ENCODE measurements around the gene ATG4C. TPM values are rescaled to one million over a fixed set of nuclear protein-coding genes. Genes with fewer than 3 reads are reported as not detected.

ATG4C gene
- polyA plus RNA-seq, 1 donor (not counting 4 experiments of a cell fraction or from before 2014, with no cell fraction given), result 9.1 TPM

- no peak overlapping the region for H2AFZ ChIP-seq (ENCODE audit: control insufficient read depth, low read length)
- no peaks in the 10 kb centered on the region for H3K79me2 ChIP-seq (ENCODE audit: control insufficient read depth, insufficient read depth, low read length)
- no peaks in the 10 kb centered on the region for H3K9me1 ChIP-seq (ENCODE audit: control insufficient read depth, extremely low read depth, insufficient read depth, low read length)
- H3K4me1 ChIP-seq (ENCODE audit: control insufficient read depth, extremely low read depth, insufficient read depth, low read length), result peaks cover 5% of the 10 kb centered on the region
- DNase-seq (ENCODE audit: low read depth, low spot score) (no peak), FAIRE-seq (no peak)
- H3K27ac ChIP-seq (ENCODE audit: control insufficient read depth, insufficient read depth, low read length), result no peak overlapping the region
- H3K9ac ChIP-seq (ENCODE audit: control insufficient read depth, extremely low read depth, insufficient read depth, low read length), result no peak overlapping the region
- H3K27me3 ChIP-seq (ENCODE audit: control insufficient read depth, extremely low read depth, insufficient read depth, low read length), result no peaks in the 10 kb centered on the region
- no peak overlapping the region for H3K4me3 ChIP-seq (ENCODE audit: control insufficient read depth in 2 of 3, extremely low read depth in 1 of 3, insufficient read depth in 2 of 3, low read depth in 1 of 3, low read length in 3 of 3)
- dilution Hi-C loops (cut with MboI; ENCODE audit: extremely low pct_ligation_motif_present, low sequenced_read_pairs), result no loop called here
- TF ChIP-seq, protein P1, sequence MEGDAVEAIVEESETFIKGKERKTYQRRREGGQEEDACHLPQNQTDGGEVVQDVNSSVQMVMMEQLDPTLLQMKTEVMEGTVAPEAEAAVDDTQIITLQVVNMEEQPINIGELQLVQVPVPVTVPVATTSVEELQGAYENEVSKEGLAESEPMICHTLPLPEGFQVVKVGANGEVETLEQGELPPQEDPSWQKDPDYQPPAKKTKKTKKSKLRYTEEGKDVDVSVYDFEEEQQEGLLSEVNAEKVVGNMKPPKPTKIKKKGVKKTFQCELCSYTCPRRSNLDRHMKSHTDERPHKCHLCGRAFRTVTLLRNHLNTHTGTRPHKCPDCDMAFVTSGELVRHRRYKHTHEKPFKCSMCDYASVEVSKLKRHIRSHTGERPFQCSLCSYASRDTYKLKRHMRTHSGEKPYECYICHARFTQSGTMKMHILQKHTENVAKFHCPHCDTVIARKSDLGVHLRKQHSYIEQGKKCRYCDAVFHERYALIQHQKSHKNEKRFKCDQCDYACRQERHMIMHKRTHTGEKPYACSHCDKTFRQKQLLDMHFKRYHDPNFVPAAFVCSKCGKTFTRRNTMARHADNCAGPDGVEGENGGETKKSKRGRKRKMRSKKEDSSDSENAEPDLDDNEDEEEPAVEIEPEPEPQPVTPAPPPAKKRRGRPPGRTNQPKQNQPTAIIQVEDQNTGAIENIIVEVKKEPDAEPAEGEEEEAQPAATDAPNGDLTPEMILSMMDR (optimal IDR thresholded peaks at IDR 0.05 in 1 of 3, IDR thresholded peaks at IDR 0.05 in 1 of 3, conservative IDR thresholded peaks at IDR 0.05 in 1 of 3; ENCODE audit: extremely low read depth in 1 of 3, insufficient read depth in 2 of 3, low read length in 3 of 3), result no peak
- TF ChIP-seq EZH2 (IDR thresholded peaks at IDR 0.05; ENCODE audit: low read length), result no peak
- no peak overlapping the region for H3K4me2 ChIP-seq (ENCODE audit: control insufficient read depth, extremely low read depth, insufficient read depth, low read depth, low read length)
- H3K9me3 ChIP-seq (ENCODE audit: control insufficient read depth, low read depth, low read length), result no peaks in the 10 kb centered on the region
- no peaks in the 10 kb centered on the region for H4K20me1 ChIP-seq (ENCODE audit: control insufficient read depth, extremely low read depth, insufficient read depth, low read length)
- no peaks in the 10 kb centered on the region for H3K36me3 ChIP-seq (ENCODE audit: control insufficient read depth in 2 of 2, extremely low read depth in 1 of 2, insufficient read depth in 2 of 2, low read length in 2 of 2)
Observed at GRCh38 chr1:62877579-62877978, 93.6 kb downstream of the ATG4C start.

DNA sequence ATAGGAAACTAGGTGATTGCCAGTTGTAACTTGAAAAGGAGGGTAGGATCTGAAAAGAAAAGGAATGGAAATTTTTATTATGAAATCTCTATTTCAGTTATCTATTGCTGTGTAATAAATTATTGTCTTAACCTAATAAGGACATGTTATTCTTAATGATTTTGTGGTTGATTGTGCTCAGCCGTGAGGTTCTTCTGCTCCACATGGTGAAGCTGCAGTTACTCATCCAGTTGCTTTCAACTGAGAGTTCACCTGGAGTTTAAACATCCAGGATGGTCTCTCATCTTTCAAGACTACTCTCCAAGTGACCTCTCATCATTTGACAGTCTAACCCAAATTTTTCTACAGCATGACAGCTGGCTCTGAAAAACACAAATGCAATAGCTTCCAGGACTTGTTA, 96.0 kb downstream of the ATG4C start:
- no peak overlapping the region for H3K9ac ChIP-seq (ENCODE audit: control insufficient read depth, extremely low read depth, insufficient read depth, low read length)

More for the DNA sequence above, 96.0 kb downstream of the ATG4C start:
- dilution Hi-C loops (cut with MboI; ENCODE audit: extremely low pct_ligation_motif_present, low sequenced_read_pairs), result no loop called here
- TF ChIP-seq, protein P1 (optimal IDR thresholded peaks at IDR 0.05 in 1 of 3, IDR thresholded peaks at IDR 0.05 in 1 of 3, conservative IDR thresholded peaks at IDR 0.05 in 1 of 3; ENCODE audit: extremely low read depth in 1 of 3, insufficient read depth in 2 of 3, low read length in 3 of 3), result no peak
- TF ChIP-seq EZH2 (IDR thresholded peaks at IDR 0.05; ENCODE audit: low read length), result no peak
- no peak overlapping the region for H3K4me3 ChIP-seq (ENCODE audit: control insufficient read depth in 2 of 3, extremely low read depth in 1 of 3, insufficient read depth in 2 of 3, low read depth in 1 of 3, low read length in 3 of 3)
- DNase-seq (ENCODE audit: low read depth, low spot score), result no peak
- no peak overlapping the region for H3K27ac ChIP-seq (ENCODE audit: control insufficient read depth, insufficient read depth, low read length)
- H2AFZ ChIP-seq (ENCODE audit: control insufficient read depth, low read length), result no peak overlapping the region
- H3K4me1 ChIP-seq (ENCODE audit: control insufficient read depth, extremely low read depth, insufficient read depth, low read length), result peaks cover 5% of the 10 kb centered on the region
- H4K20me1 ChIP-seq (ENCODE audit: control insufficient read depth, extremely low read depth, insufficient read depth, low read length), result no peaks in the 10 kb centered on the region
- H3K36me3 ChIP-seq (ENCODE audit: control insufficient read depth in 2 of 2, extremely low read depth in 1 of 2, insufficient read depth in 2 of 2, low read length in 2 of 2), result no peaks in the 10 kb centered on the region
- no peak for FAIRE-seq
- H3K27me3 ChIP-seq (ENCODE audit: control insufficient read depth, extremely low read depth, insufficient read depth, low read length), result peaks cover 6% of the 10 kb centered on the region
- H3K9me3 ChIP-seq (ENCODE audit: control insufficient read depth, low read depth, low read length), result no peaks in the 10 kb centered on the region
- H3K9me1 ChIP-seq (ENCODE audit: control insufficient read depth, extremely low read depth, insufficient read depth, low read length), result no peaks in the 10 kb centered on the region
- no peaks in the 10 kb centered on the region for H3K79me2 ChIP-seq (ENCODE audit: control insufficient read depth, insufficient read depth, low read length)
- no peak overlapping the region for H3K4me2 ChIP-seq (ENCODE audit: control insufficient read depth, extremely low read depth, insufficient read depth, low read depth, low read length)

Data from keratinocyte (primary cell).